Glutamatergic neuron (in vitro differentiated cells): Measurements from ENCODE around the gene LIPC. TPM values are rescaled to one million over a fixed set of nuclear protein-coding genes. Genes with fewer than 3 reads are reported as not detected.

ENCODE experiments used
- DNase-seq: peaks from one replicate; pipeline ENCODE4 v3.0.0; 2022
- H3K27ac Mint-ChIP-seq: one replicate; pipeline ENCODE4 v1.8.0; 2020; ENCODE audit warnings: mild to moderate bottlenecking, mixed read lengths, inconsistent platforms; ENCODE audit not compliant: unreplicated experiment
- H3K27me3 Mint-ChIP-seq: one replicate; pipeline ENCODE4 v1.8.0; 2020; ENCODE audit warnings: mild to moderate bottlenecking, moderate library complexity, mixed read lengths, inconsistent platforms; ENCODE audit not compliant: unreplicated experiment
- H3K36me3 Mint-ChIP-seq: one replicate; pipeline ENCODE4 v1.8.0; 2020; ENCODE audit warnings: mild to moderate bottlenecking, mixed read lengths, inconsistent platforms; ENCODE audit not compliant: unreplicated experiment
- H3K4me1 Mint-ChIP-seq: one replicate; pipeline ENCODE4 v1.8.0; 2020; ENCODE audit warnings: mild to moderate bottlenecking, low read depth, mixed read lengths, inconsistent platforms; ENCODE audit not compliant: unreplicated experiment
- H3K4me3 Mint-ChIP-seq: one replicate; pipeline ENCODE4 v1.8.0; 2020; ENCODE audit warnings: mild to moderate bottlenecking, mixed read lengths, inconsistent platforms; ENCODE audit not compliant: unreplicated experiment
- H3K9me3 Mint-ChIP-seq: one replicate; pipeline ENCODE4 v1.8.0; 2020; ENCODE audit warnings: mild to moderate bottlenecking, moderate library complexity, mixed read lengths, inconsistent platforms; ENCODE audit not compliant: unreplicated experiment
- total RNA-seq: library from RNA; stranded (reverse); fragmentation: NEBNext Ultra II Directional; extraction: Animal tissue kit (Norgen Biotek cat#: 25700); gene quantifications from one replicate; pipeline ENCODE4 v1.2.1, GENCODE V29; 2021; ENCODE audit not compliant: unreplicated experiment
- TF ChIP-seq, protein P1 (sequence below): fragments of 200-600 bp; sonication (generic); IDR thresholded peaks from one replicate; pipeline ENCODE4 v1.5.0; 2021; ENCODE audit not compliant: partially characterized antibody, unreplicated experiment

The LIPC gene
- total RNA-seq, 1 donor from 2014 or later = not detected

DNA sequence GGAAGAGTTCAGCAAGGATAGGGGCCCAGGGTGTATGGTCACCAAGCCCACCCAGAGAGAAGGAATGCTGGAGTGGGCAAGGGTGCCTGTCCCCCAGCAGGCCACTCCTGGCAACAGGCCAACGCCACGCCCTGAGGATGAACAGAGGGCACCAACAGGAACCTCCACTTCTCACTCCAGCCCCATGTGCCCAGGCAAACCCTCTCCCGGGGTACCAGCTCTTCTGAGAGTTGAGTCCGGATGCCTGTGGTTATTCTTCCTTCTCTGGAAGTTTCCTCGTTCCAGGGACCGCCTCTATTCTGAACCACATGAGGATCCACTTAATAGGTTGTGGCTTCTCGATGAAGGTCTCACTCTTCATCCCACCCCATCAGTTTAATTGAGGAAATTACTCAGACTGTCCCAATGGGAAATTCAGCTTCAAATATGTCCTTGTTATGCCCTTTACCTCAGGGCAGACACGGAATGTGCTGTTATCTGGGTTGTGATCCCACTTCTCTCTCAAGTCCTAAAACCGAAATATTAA, 114.3 kb downstream of the LIPC start:
- TF ChIP-seq, protein P1, sequence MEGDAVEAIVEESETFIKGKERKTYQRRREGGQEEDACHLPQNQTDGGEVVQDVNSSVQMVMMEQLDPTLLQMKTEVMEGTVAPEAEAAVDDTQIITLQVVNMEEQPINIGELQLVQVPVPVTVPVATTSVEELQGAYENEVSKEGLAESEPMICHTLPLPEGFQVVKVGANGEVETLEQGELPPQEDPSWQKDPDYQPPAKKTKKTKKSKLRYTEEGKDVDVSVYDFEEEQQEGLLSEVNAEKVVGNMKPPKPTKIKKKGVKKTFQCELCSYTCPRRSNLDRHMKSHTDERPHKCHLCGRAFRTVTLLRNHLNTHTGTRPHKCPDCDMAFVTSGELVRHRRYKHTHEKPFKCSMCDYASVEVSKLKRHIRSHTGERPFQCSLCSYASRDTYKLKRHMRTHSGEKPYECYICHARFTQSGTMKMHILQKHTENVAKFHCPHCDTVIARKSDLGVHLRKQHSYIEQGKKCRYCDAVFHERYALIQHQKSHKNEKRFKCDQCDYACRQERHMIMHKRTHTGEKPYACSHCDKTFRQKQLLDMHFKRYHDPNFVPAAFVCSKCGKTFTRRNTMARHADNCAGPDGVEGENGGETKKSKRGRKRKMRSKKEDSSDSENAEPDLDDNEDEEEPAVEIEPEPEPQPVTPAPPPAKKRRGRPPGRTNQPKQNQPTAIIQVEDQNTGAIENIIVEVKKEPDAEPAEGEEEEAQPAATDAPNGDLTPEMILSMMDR = no peak
- peaks cover 21% of the 10 kb centered on the region for H3K4me1 Mint-ChIP-seq
- peaks cover 4% of the 10 kb centered on the region for H3K27me3 Mint-ChIP-seq
- peaks cover 4% of the 10 kb centered on the region for H3K9me3 Mint-ChIP-seq
- no peak for DNase-seq
- no peak overlapping the region for H3K27ac Mint-ChIP-seq
- H3K36me3 Mint-ChIP-seq = no peaks in the 10 kb centered on the region
- H3K4me3 Mint-ChIP-seq = no peak overlapping the region

DNA sequence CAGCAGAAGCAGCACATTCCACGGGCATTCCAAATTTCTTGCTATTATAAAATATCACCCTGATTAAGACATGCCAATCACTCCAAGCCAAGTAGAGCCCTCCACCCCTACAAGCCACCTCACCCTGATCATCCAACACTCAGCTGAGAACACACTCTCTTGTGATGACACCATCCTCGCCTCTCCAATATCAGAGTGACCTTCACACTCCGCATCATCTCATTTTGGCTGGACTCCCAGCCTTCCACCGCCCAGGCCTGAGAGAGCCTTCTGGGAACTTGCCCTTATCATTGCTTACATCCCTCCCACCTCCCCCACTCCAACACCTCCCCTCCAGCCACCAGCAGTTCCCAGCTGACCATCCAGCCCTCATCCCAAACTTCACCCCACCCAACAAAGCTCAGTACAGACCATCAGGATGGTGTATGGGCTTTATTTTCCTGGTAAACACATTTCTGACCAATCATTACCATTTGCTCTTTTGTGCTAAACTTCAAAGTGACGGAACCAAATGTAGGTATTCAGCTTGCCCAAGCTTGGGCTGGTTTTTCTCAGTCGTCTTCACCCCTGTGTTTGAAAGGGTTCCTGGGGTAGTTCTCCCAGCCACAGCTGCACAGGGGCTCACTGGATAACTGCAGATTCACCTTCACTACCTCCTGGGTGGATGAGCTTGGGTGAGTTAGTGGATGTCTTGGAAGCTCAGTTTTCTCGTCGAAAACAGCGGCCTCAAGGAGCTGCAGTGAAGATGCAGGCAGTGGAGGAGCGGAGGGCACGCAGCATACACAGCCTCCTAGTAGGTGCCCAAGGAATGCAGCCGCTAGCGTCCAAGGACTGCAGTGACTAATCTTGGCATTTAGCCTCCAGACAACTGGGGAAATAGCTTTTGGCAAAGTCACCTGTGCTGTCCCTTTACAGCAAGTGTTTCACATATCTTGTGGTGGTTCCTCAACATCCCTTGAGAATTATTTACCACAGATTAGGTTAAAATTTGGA, 115.1 kb downstream of the LIPC start:
- H3K36me3 Mint-ChIP-seq = no peaks in the 10 kb centered on the region
- H3K9me3 Mint-ChIP-seq = peaks cover 2% of the 10 kb centered on the region
- TF ChIP-seq, protein P1 = no peak
- no peak overlapping the region for H3K27ac Mint-ChIP-seq
- peaks cover 4% of the 10 kb centered on the region for H3K27me3 Mint-ChIP-seq
- peaks cover 19% of the 10 kb centered on the region for H3K4me1 Mint-ChIP-seq
- no peak for DNase-seq
- no peak overlapping the region for H3K4me3 Mint-ChIP-seq

DNA sequence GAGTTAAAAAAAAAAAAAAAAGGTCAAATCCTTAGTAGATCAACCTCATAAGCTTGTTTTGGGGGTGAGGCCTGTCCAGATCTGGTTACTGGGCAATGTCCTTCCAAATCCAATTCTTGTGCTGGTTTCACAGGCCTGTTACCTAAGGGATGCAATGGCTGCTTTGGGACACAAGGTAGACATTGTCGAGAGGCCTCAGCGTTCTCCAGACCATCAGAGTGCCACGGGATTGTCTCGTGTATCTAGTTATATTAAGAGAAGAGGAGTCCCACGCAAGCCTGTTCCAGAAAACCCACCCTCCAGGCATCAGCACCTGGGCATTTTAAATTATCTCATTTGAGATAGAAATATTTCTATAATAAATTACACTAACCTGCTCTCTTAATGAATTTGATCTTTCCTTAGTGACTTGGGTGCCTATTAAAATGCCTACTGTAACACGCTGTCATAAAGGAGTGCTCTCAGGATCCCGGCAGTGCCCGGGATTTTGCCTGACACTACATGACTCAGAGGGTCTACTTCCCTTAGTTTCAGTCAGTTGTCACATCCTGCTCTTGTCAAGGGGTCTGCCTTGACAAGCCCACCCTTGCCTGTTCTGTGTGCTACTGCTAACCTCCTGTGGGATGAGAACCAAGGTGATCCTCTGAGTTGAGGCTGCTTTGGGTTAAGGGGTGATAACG, 116.0 kb downstream of the LIPC start:
- peaks cover 4% of the 10 kb centered on the region for H3K27me3 Mint-ChIP-seq
- TF ChIP-seq, protein P1 = no peak
- no peaks in the 10 kb centered on the region for H3K36me3 Mint-ChIP-seq
- no peak overlapping the region for H3K27ac Mint-ChIP-seq
- peaks cover 2% of the 10 kb centered on the region for H3K9me3 Mint-ChIP-seq
- no peak for DNase-seq
- peaks cover 17% of the 10 kb centered on the region for H3K4me1 Mint-ChIP-seq
- H3K4me3 Mint-ChIP-seq = no peak overlapping the region

DNA sequence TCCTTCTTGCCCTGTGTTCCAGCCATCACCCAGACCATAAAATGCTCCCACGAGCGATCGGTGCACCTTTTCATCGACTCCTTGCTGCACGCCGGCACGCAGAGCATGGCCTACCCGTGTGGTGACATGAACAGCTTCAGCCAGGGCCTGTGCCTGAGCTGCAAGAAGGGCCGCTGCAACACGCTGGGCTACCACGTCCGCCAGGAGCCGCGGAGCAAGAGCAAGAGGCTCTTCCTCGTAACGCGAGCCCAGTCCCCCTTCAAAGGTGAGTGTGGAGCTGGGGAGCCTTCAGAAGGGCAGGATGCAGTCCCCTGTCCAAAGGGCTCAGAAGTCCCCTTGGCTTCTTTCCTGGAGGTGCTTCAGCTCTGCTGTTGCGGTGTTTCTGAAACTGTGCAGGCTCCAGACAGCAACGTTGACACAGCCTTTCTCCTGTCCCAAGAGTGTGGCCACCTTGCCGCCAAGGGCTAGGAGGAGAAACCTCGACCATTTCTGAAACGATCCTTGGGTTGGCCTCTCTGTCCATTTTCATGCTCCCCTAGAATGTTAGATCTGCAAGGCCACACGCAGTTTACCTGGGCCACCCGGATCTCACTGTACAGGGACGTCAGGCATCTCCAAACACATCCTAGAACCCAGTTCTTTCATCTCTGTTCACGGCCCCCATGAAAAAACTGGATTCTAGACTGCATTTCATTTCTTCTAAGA, 116.7 kb downstream of the LIPC start:
- Mint-ChIP-seq H3K27ac (no peak overlapping the region), H3K9me3 (peaks cover 2% of the 10 kb centered on the region), H3K27me3 (peaks cover 4% of the 10 kb centered on the region), H3K36me3 (no peaks in the 10 kb centered on the region), H3K4me1 (peaks cover 17% of the 10 kb centered on the region), H3K4me3 (no peak overlapping the region)
- TF ChIP-seq, protein P1 = no peak
- no peak for DNase-seq
